CD4-positive, alpha-beta T cell treated with Interleukin-12 subunit alpha and Interleukin-12 subunit beta, for 1 hour (primary cell): Measurements from ENCODE around the gene DBET.
"Not testable (repeated sequence)": the region's sequence is repeated elsewhere in the genome, so short reads cannot be mapped to it uniquely, and the experiment has no call there.

Experiments
- DNase-seq: peaks from one replicate; pipeline ENCODE4 v3.0.0-alpha.2; 2020

Gene DBET

DNA sequence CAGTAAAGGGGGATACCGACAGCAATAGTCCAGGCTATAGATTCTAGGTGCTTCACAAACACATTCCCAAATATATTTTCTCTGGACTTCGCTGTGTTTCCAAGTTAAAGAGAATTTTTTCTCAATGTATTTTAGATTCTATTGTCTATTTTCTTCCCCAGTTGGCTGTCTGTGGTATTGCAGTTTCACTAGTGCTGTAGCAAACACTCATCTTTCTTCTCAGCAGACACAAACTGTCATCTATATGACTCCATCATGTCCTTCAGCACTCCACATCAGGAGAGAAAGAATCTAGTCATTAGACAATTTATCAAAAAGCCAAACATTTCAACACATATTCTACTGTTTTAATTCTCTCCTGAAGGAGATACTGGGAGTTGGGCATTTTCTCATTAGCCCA, at the start of gene DBET:
Gene DBET (plus strand): TSS at position 161 of the 400 bp plus-strand sequence.
- not testable (repeated sequence) for DNase-seq

DNA sequence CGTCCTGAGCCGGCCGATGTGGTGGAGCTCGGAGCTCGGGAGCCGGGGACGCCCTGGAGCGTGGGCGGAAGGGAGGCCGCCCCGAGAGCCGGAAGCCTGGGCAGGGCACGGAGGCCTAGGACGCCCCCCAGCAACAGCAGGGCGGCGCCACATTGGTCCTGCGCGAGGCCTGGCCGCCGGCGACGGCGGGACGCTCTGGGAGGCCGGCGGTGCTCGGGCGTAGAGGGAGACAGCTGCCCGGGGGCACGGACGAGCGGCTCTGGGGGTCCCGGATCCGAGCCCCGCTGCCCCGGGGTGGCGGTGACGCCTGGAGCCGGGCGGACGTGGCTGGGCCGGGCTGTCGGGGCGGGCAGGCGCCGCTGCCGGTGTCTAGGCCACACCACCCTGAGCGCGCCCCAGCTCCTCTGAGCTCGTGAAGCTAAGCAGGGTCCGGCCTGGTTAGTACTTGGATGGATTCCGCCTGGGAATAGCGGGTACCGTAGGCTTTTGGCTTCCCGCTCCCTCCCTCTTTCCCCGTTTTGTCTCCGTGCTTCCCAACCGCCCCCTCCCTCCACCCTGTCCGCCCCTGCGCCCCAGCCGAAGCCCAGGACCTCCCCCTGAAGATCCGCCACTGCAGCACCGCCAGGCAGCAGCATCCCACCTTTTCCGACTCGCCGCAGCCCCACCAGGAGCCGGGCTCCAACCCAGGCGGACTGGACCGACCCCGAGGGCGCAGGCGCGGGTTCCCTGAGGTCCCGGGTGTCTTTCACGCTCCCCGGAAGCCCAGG, 49.3 kb upstream of the DBET start:
- DNase-seq = peak; percentile 5

DNA sequence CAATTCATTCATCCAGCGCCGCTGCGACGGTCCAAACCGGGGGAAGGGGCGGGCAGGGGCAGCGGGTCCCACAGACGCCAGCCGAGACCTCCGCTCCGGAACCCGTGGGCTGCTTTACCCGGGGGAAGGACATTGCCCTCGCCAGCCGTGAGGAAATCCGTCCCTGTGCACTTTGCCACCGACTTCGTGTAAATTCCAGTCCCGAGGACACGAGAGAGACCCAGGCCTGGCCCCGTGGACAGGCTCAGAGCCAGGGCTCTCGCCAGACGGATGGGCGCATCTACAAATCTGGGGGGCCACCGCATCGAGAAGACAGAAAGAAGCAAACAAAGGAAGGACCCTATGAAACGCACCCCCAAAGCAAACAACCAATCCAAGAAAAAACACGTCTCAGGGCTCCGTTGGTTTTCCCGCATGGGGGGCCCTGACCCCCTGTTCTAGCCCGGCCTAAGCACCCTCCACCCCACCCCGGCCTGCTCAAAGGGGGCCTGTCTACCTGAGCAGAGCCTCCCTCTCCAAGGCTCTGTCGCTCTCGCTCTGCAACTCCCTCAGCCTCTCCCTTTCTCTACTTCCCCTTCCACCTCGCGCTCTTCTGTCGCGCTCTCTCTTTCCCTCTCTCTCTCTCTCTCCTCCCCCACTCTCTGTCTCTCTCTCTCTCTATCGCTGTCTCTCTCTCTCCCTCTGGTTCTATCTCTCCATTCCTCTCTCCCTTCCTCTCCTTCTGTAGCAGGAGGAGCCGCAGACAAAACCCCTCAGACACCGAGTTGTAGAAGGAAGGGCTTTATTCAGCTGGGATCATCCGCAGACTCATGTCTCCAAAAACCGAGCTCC, 48.5 kb upstream of the DBET start:
- DNase-seq = no peak

DNA sequence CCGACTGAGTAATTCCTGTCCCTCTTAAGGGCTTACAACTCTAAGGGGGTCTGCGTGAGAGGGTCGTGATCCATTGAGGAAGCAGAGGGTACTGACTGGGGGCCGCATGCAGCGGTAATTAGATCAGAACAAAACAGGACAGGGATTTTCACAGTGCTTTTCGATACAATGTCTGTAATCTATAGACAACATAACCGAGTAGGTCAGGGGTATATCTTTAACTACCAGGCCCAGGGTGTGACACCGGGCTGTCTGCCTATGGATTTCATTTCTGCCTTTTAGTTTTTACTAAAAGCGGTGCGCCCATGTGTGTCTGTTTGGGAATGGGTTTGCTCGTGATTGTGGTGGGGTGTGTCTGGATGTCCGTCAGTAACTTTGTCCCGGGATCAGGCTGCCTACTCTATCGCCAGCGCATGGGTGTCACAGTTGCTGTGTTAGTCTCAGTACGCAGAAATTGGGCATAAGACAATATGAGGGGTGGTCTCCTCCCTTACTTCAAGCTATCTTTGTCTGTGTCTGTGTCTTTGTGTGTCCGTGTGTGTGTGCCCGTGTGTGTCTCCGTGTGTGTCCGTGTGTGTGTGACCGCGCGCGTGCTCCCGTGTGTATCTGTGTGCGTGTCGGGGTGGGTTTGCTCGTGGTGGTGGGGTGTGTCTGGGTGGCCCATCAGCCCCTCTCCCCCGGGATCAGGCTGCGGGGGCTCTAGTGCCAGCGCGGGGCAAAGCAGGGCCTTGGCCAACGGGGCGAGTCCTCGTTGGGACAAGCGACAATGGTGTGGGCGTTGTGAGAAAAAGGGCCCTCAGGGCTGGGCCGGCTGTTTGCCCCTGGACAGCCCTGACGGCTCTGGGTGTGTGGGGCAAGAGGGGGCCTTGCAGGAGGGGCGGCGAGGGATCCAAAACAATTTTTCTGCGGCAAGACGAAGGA, 47.7 kb upstream of the DBET start:
- DNase-seq = no peak

DNA sequence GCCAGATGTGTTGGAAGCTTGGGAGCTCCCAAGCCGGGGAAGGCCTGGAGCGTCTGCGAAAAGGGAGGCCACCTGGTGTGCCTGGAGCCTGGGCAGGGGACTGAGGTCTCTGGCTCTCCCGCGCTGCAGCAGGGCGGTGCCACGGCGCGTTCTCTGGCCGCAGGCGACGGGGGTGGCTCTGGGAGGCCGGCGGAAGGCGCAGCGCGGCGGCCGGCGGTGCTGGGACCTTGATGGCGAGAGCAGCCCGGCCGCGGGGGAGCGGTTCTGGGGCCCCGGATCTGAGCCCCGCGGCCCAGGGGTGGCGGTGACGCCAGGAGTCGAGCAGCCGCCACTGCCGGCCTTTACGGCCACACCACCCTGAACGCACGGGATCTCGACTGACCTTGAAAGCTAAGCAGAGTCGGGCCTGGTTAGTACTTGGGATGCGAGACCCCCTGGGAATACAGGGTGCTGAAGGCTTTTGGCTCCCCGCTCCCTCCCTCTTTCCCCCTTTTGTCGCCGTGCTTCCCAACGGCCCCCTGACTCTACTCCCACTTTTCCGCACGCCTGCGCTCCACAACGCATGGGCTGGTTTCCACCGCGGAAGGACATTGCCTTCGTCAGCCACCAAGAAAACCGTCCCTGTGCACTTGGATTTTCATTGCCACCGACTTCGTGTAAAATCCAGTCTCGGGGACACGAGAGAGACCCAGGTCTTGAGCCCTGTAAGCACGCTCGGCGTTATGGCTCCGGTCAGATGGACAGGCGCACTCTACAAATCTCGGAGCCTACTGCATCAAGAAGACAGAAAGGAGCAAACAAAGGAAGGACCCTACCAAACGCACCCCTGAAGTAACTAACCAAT, 46.7 kb upstream of the DBET start:
- no peak for DNase-seq

DNA sequence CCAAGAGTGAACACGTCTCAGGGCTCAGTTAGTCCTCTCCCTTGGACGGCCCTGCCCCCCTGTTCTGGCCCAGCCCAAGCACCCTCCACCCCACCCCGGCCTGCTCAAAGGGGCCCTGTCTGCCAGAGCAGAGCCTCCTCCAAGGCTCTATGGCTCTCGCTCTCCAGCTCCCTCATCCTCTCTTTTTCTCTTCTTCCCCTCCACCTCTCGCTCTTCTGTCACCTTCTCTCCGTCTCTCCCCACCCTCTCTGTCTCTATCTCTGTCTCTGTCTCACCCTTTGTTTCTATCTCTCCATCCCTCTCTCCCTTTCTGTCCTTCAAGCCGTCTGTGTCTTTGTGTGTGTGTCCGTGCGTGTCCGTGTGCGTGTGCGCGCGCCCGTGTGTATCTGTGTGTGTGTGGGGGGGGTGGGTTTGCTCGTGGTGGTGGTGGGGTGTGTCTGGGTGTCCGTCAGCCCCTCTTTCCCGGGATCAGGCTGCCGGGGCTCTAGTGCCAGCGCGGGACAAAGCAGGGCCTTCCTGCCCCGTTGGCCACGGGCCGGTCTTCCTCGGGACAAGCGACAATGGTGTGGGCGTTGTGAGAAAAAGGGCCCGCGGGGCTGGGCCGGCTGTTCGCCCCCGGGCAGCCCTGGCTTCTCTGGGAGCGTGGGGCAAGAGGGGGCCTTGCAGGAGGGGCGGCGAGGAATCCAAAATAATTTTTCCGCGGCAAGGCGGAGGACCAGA, 45.9 kb upstream of the DBET start:
- no peak for DNase-seq

DNA sequence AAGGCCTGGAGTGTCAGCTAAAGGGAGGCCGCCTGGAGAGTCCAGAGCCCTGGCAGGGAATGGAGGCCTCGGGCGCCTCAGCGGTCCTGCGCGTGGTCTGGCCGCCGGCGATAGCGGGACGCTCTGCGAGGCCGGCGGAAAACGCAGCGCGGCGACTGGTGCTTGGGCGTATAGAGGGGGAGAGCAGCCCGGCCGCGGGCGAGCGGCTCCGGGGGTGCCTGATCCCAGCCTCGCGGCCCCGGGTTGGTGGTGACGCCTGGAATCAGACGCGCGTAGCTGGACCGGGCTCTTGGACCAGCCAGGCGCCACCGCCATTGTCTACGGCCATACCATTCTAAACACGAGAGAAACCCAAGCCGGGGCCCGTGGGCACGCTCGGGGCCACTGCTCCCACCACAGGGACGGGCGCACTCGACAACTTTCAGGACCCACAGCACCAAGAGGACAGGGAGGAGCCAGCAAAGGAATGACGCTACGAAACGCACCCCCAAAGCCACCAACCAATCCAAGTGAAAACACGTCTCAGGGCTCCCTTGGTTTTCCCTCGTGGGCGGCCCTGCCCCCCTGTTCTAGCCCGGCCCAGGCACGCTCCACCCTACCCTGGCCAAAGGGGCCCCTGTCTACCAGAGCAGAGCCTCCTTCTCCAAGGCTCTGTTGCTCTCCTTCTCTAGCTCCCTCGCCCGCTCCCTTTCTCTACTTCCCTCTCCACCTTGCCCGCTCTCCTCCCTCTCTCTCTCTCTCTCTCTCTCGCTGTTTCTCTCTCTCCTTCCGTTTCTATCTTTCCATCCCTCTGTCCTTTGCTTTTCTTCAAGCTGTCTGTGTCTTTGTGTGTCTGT, 45.1 kb upstream of the DBET start:
- DNase-seq = no peak

DNA sequence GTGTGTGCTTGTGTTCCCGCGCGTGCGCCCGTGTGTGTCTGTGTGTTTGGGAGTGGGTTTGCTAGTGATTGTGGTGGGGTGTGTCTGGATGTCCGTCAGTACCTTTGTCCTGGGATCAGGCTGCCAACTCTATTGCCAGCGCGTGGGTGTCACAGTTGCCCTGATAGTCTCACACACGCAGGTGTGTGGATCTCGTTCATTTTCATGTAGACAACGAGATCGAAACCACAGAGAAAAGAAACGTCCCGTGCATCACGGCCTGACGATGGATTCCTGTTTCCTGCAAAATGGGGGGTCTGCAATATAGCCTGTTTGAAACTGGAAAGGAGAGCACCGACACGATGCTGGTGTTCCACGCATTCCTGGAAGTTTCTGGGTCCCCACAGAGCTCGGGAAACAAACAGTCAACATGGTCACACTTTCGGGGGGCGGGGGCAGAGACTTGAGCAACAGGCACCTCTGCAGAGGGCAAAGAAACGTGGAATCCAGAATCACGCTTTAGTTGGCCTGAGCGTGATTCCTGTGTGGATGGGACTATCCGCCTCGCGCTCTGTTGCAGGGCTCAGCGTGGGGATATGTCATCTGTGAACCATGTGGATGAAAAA, 44.3 kb upstream of the DBET start:
- not testable (repeated sequence) for DNase-seq

DNA sequence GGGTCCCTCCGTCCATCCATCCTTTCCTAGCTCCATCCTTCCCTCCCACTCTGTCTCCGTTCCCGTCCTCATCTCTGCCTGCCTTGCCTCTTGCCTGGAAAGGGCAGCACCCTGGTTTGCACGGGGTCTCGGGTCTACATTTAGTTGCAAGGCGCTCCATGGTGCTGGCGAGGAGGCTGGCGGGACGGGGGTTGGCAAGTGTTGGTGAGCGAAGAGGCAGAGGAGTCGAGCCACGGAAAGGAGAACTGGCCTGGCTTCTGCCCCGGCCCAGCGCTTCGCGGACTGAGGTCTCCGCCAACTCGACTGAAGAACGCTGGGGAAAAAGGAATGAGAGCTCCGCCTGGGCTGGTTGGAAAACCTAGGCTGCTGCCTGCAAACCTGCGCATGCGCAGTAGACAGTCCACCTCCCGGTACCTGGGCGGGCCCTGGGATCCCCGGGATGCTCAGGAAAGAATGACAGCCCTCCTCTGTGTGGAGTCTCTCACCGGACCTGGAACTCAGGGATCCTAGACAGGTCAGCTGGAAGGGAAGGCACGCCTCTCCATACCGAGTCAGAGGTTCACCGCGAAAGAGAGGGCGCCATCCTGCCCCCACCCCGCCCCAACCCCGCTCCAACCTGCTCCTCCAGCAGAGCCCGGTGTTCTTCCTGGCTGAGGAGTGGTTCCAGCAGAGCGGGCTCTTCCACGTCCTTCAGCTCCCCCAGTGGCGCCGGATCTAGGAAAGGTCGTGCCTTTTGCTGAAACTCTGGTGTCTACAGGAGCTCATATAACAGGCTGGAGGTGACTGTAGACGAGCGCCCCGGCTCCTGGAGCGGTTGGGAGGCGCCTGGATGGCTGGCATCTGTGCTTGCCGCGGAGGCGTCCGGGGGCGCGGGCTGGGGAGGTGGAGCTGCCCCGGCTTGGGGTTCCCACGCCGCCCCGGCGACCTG, 43.2 kb upstream of the DBET start:
- peak; percentile 11 for DNase-seq

DNA sequence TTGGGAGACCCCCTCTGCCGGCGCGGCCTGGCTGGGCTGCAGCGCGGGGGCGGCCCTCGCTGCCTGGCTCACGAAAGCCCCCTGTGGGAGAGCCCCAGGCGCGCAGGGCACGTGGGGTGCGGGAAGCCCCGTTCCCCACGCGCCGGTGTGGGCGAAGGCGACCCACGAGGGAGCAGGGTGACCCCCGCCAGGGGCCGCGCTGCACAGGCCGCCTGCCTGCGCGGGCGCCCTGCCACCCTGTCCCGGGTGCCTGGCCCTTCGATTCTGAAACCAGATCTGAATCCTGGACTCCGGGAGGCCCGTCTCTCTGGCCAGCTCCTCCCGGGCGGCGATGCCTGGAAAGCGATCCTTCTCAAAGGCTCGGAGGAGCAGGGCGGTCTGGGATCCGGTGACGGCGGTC, 42.3 kb upstream of the DBET start:
- DNase-seq = not testable (repeated sequence)

DNA sequence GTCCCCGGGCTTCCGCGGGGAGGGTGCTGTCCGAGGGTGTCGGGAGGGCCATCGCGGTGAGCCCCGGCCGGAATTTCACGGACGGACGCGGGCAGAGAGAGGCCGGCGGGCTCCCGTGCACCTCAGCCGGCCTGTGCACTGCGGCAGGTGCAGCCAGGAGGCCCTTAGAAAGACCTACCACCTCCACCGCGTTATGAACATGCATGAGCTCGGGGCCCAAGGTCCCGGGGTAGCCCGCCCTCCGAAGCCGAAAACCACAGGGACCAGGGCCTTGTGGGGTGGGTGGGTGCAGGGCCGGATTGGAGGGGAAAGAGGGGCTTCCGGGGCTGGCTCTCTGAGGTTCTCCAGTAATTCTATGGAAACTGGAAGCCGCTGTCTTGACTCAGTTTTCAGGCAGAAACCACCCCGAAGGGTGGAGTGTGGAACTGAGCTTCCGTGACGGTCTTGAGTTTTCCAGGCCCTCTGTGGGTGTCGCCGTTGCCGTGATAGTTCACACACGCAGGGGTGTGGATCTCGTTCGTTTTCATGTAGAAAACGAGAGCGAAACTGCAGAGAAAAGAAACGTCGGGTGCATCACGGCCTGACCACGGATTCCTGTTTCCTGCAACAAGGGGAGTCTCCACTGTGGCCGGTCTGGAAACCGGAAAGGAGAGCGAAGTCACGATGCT, 41.6 kb upstream of the DBET start:
- DNase-seq = not testable (repeated sequence)

DNA sequence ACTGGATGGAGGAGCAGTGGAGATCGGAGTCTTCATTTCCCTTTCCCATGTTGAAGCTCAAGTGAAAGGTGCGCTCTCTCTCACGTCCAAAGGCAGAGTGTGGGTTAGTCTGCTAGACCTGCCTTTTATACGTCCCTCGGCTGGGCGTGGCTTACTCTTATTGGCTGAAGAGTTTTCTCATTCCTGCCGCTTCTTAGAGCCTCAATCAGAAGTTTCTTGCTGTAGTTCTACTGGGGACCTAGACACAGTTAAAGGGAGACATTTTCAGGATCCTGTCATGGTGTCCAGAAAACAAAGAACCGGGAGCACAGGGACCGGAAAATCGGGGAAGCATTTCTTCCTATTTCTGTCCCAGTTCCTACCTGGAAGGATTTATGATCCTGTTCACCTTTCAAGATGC, 37.1 kb upstream of the DBET start, which contains the start of gene FRG2:
Gene FRG2 (minus strand): TSS at position 101 of the 400 bp plus-strand sequence. CDS start 52 bp downstream, at position 49.
- DNase-seq = not testable (repeated sequence)

DNA sequence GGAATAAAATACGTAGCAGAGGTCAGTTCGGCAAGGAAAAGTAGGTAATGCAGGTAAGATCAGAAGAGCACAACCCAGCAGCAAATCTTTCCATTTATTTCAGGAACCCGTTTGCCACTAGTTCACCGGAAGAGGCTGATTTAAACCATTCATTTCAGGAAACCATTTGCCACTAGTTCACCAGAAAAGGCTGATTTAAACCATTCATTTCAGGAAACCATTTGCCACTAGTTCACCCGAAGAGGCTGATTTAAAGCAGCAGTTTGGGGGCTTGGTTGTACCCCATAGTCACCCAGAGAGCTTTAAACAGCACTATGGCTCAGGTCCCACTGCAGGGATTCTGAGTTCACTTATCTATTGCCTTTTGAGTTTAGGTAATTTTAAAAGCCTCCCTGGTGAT, 33.0 kb upstream of the DBET start:
- DNase-seq = not testable (repeated sequence)

DNA sequence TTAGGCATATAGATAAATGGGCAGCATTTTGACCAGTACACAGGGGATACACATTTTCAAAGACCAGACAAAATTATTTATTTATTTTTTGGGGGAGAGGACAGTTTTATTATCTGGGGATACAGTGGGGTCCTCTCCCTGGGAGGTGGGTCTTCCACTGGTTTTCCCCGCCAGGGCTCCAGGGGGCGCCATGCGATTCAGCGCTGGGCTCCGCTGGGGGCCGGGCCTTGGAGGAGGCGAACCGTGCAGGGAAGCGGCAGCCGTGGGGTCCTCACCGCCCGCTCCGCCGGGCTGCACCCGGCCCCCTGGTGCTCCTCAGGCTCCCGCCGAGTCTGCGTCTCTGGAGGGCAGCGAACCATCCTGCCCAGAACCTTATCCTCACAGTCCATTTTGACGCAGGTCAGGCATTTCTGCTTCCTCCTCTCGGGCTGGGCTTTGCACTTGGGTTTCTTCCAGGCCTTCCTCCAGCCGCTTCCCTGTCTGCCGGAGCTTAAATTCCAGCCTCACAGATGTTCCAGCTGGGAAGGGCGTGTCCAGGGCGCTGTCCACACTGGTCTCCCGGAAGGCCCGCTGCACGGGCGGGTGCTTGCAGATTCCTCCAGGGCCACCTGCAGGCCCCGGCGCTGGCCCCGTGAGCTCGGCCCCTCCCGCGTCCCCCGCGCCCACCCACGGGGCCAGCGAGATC, 26.5 kb upstream of the DBET start:
- DNase-seq = peak; percentile 30

DNA sequence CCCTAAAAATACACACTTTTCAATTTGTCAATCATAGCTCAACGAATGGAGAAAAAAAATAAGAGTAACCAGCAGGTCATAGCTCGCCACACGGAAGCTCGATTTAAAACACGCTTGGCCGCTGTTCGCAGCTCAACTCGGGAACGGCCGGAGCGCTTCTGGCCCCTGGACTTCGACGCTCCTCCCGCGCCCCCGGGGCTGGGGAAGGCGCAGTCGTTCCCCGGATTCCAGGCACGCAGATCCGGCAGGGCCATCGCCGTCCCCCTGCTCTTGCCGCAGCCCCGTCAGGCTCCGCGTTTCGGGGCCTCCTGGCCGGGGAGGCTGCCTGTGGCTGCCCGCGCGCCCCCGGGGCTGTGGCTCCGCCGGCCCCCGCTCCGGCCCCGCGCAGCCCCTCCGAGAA, 23.4 kb upstream of the DBET start:
- not testable (repeated sequence) for DNase-seq

DNA sequence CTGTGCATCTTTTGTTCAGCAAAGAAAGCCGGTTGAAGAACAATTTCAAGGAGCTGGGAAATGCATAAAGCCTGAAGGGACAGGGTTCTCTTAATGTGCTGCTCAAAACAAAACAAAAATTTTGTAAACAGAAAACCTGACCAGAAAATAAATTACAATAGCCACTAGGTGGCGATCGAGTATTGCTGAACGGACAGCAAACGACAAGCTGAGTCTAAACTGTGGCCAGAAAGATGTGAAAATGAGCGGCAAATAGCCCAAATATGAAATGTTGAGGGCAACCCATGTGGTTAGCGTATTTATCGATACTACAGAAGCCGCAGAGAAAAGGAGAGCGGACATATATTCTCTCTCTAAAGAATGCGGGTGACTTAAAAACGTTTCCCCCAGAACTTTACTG, 16.7 kb upstream of the DBET start:
- not testable (repeated sequence) for DNase-seq
